ENCODE measurements around the gene LNP1. TPM values are rescaled to one million over a fixed set of nuclear protein-coding genes. Genes with fewer than 3 reads are reported as not detected.

The LNP1 gene
- total RNA-seq, 3 donors from 2014 or later (not counting 1 experiment from before 2014, with no cell fraction given), result 0.39 to 0.85 (median 0.73) TPM

- H3K4me1 Mint-ChIP-seq, result peaks cover 20 to 41% of the 10 kb centered on the region in 2 donors
- under 1% methylated on average over 22 of the region's 22 CpGs for WGBS (ENCODE audit: insufficient coverage)
- H3K27ac ChIP-seq (ENCODE audit: low read length), result peak overlapping the region; percentile 67
- no peaks in the 10 kb centered on the region for H3K27me3 ChIP-seq (ENCODE audit: control insufficient read depth, insufficient read depth, low read length)
- H3K9me3 Mint-ChIP-seq, result no peaks in the 10 kb centered on the region
- no peaks in the 10 kb centered on the region for H3K36me3 Mint-ChIP-seq
- H3K27ac Mint-ChIP-seq, result peak overlapping the region; percentile 95
- no peak for TF ChIP-seq CTCF (IDR thresholded peaks at IDR 0.05)
- H3K4me3 ChIP-seq (ENCODE audit: low read length), result peak overlapping the region; percentile 81
- ATAC-seq (peak; percentile 2 to 31 (median 19)), DNase-seq (peak; percentile 35 to 72)
- H3K4me3 Mint-ChIP-seq, result peak overlapping the region; percentile 93
- H3K9me3 ChIP-seq (ENCODE audit: control insufficient read depth, insufficient read depth, low read length), result no peaks in the 10 kb centered on the region
- no peaks in the 10 kb centered on the region for H3K27me3 Mint-ChIP-seq (ENCODE audit: low read depth in 2 of 2)
- intact Hi-C loops (cut with micrococcal nuclease), result loop anchor here (1.0 to 10.0 kb wide), 4 partner anchors 84 to 1274 kb away; partner anchors contain the start of genes CMSS1, PCNP and ZBTB11
- no peaks in the 10 kb centered on the region for H3K36me3 ChIP-seq (ENCODE audit: control insufficient read depth, insufficient read depth, low read length)
- H3K4me1 ChIP-seq (ENCODE audit: control insufficient read depth, insufficient read depth, low read length), result peaks cover 18% of the 10 kb centered on the region
Measured at GRCh38 chr3:100400419-100400779, 940 bp upstream of the LNP1 start.

GRCh38 chr3:100401674-100402041, 319 bp downstream of the LNP1 start:
- peak in 1 of 2 donors; percentile 78 for DNase-seq
- Histone ChIP-seq H3K27me3 (ENCODE audit: control insufficient read depth, insufficient read depth, low read length) (no peaks in the 10 kb centered on the region), H3K9me3 (ENCODE audit: control insufficient read depth, insufficient read depth, low read length) (no peaks in the 10 kb centered on the region), H3K4me3 (ENCODE audit: low read length) (peak overlapping the region; percentile 81), H3K4me1 (ENCODE audit: control insufficient read depth, insufficient read depth, low read length) (peaks cover 18% of the 10 kb centered on the region), H3K36me3 (ENCODE audit: control insufficient read depth, insufficient read depth, low read length) (no peaks in the 10 kb centered on the region), H3K27ac (ENCODE audit: low read length) (peak overlapping the region; percentile 67)
- Mint-ChIP-seq H3K4me1 (peaks cover 20 to 33% of the 10 kb centered on the region in 2 donors), H3K9me3 (no peaks in the 10 kb centered on the region), H3K36me3 (no peaks in the 10 kb centered on the region), H3K4me3 (peak overlapping the region; percentile 93), H3K27me3 (ENCODE audit: low read depth in 2 of 2) (no peaks in the 10 kb centered on the region), H3K27ac (peak overlapping the region; percentile 95)
- ATAC-seq, result peak; percentile 17 to 29 (median 18)
- TF ChIP-seq CTCF (IDR thresholded peaks at IDR 0.05), result no peak
- intact Hi-C loops (cut with micrococcal nuclease), result loop anchor here (1.0 to 10.0 kb wide), 6 partner anchors 67 to 1273 kb away; partner anchors contain the start of genes CMSS1, NIT2, PCNP and TBC1D23
- WGBS (ENCODE audit: insufficient coverage), result 1% methylated on average over 23 of the region's 23 CpGs

- peaks cover 18% of the 10 kb centered on the region for H3K4me1 ChIP-seq (ENCODE audit: control insufficient read depth, insufficient read depth, low read length)
- H3K27me3 ChIP-seq (ENCODE audit: control insufficient read depth, insufficient read depth, low read length), result no peaks in the 10 kb centered on the region
- ATAC-seq, result no peak
- H3K36me3 Mint-ChIP-seq, result peaks cover 3% of the 10 kb centered on the region
- intact Hi-C loops (cut with micrococcal nuclease), result loop anchor here (10.0 kb wide), 2 partner anchors 587 to 1273 kb away; partner anchors contain the start of genes CMSS1 and ZBTB11
- H3K9me3 Mint-ChIP-seq, result peaks cover 0 to under 1% of the 10 kb centered on the region in 2 donors
- WGBS (ENCODE audit: insufficient coverage), result 14% methylated on average over 2 of the region's 2 CpGs
- peak overlapping the region; percentile 95 for H3K27ac Mint-ChIP-seq
- H3K4me3 ChIP-seq (ENCODE audit: low read length), result peak overlapping the region; percentile 81
- H3K9me3 ChIP-seq (ENCODE audit: control insufficient read depth, insufficient read depth, low read length), result no peaks in the 10 kb centered on the region
- peak in 1 of 2 donors; percentile 8 for DNase-seq
- peak overlapping the region; percentile 67 for H3K27ac ChIP-seq (ENCODE audit: low read length)
- no peaks in the 10 kb centered on the region for H3K36me3 ChIP-seq (ENCODE audit: control insufficient read depth, insufficient read depth, low read length)
- TF ChIP-seq CTCF (IDR thresholded peaks at IDR 0.05), result no peak
- peak overlapping the region; percentile 93 for H3K4me3 Mint-ChIP-seq
- H3K4me1 Mint-ChIP-seq, result peaks cover 20 to 27% of the 10 kb centered on the region in 2 donors
- no peaks in the 10 kb centered on the region for H3K27me3 Mint-ChIP-seq (ENCODE audit: low read depth in 2 of 2)
Measured at GRCh38 chr3:100402256-100402655, 917 bp downstream of the LNP1 start.

GRCh38 chr3:100402891-100403290, 1.6 kb downstream of the LNP1 start:
- H3K4me1 Mint-ChIP-seq, result peaks cover 20 to 26% of the 10 kb centered on the region in 2 donors
- no peaks in the 10 kb centered on the region for H3K27me3 Mint-ChIP-seq (ENCODE audit: low read depth in 2 of 2)
- intact Hi-C loops (cut with micrococcal nuclease), result loop anchor here (10.0 kb wide), 2 partner anchors 588 to 1272 kb away; partner anchors contain the start of genes CMSS1 and ZBTB11
- DNase-seq (no peak), ATAC-seq (no peak)
- peaks cover 9% of the 10 kb centered on the region for H3K36me3 Mint-ChIP-seq
- H3K4me1 ChIP-seq (ENCODE audit: control insufficient read depth, insufficient read depth, low read length), result peaks cover 18% of the 10 kb centered on the region
- no peaks in the 10 kb centered on the region for H3K27me3 ChIP-seq (ENCODE audit: control insufficient read depth, insufficient read depth, low read length)
- H3K9me3 ChIP-seq (ENCODE audit: control insufficient read depth, insufficient read depth, low read length), result no peaks in the 10 kb centered on the region
- no peak overlapping the region for H3K27ac ChIP-seq (ENCODE audit: low read length)
- peak overlapping the region; percentile 55 for H3K4me3 Mint-ChIP-seq
- WGBS (ENCODE audit: insufficient coverage), result no CpG with 5 or more reads among the region's 2 CpGs
- H3K36me3 ChIP-seq (ENCODE audit: control insufficient read depth, insufficient read depth, low read length), result no peaks in the 10 kb centered on the region
- H3K27ac Mint-ChIP-seq, result no peak overlapping the region
- H3K4me3 ChIP-seq (ENCODE audit: low read length), result no peak overlapping the region
- H3K9me3 Mint-ChIP-seq, result peaks cover 5% of the 10 kb centered on the region in 2 donors
- TF ChIP-seq CTCF (IDR thresholded peaks at IDR 0.05), result no peak

Measured in natural killer cell (primary cell).